Adipocyte (in vitro differentiated cells): ENCODE data around the gene EFNA5.

Experiments
- DNase-seq: peaks from one replicate; pipeline ENCODE4 v3.0.0-alpha.2; 2015; ENCODE audit warnings: low read depth
- H3K27me3 ChIP-seq: replicated peaks from 2 replicates; pipeline ENCODE4 v1.7.0; 2013; ENCODE audit warnings: mild to moderate bottlenecking, low read length, moderate library complexity; ENCODE audit not compliant: control insufficient read depth, insufficient read depth
- H3K36me3 ChIP-seq: 2 replicates; pipeline ENCODE4 v1.7.0; 2013; ENCODE audit warnings: low read length, mild to moderate bottlenecking, moderate library complexity; ENCODE audit not compliant: control insufficient read depth, insufficient read depth, severe bottlenecking
- H3K4me1 ChIP-seq: 2 replicates; pipeline ENCODE4 v1.7.0; 2013; ENCODE audit warnings: mild to moderate bottlenecking, low read length, moderate library complexity; ENCODE audit not compliant: control insufficient read depth, insufficient read depth
- H3K4me3 ChIP-seq: 2 replicates; pipeline ENCODE4 v1.7.0; 2013; ENCODE audit warnings: mild to moderate bottlenecking, low read length, moderate library complexity
- H3K9ac ChIP-seq: 2 replicates; pipeline ENCODE4 v1.7.0; 2013; ENCODE audit warnings: mild to moderate bottlenecking, low read length, moderate library complexity
- H3K9me3 ChIP-seq: 2 replicates; pipeline ENCODE4 v1.7.0; 2013; ENCODE audit warnings: mild to moderate bottlenecking, low read length, moderate library complexity; ENCODE audit not compliant: control insufficient read depth

Gene EFNA5

GRCh38 chr5:107383414-107383813 is 287.3 kb downstream of the EFNA5 start:
- Histone ChIP-seq H3K27me3 (no peaks in the 10 kb centered on the region), H3K4me1 (peaks cover 11% of the 10 kb centered on the region), H3K36me3 (no peaks in the 10 kb centered on the region), H3K9me3 (no peaks in the 10 kb centered on the region), H3K9ac (no peak overlapping the region), H3K4me3 (no peak overlapping the region)
- peak; percentile 32 for DNase-seq

- H3K4me3 ChIP-seq = no peak overlapping the region
- no peaks in the 10 kb centered on the region for H3K27me3 ChIP-seq
- DNase-seq = peak; percentile 77
- H3K4me1 ChIP-seq = peaks cover 4% of the 10 kb centered on the region
- H3K9me3 ChIP-seq = no peaks in the 10 kb centered on the region
- H3K36me3 ChIP-seq = no peaks in the 10 kb centered on the region
- no peak overlapping the region for H3K9ac ChIP-seq
Measured at GRCh38 chr5:107381189-107381856, 289.4 kb downstream of the EFNA5 start.

- H3K4me1 ChIP-seq = peaks cover 4% of the 10 kb centered on the region
- DNase-seq = no peak
- H3K36me3 ChIP-seq = no peaks in the 10 kb centered on the region
- no peak overlapping the region for H3K4me3 ChIP-seq
- H3K9me3 ChIP-seq = no peaks in the 10 kb centered on the region
- no peak overlapping the region for H3K9ac ChIP-seq
- H3K27me3 ChIP-seq = no peaks in the 10 kb centered on the region
Measured at GRCh38 chr5:107380654-107381053, 290.1 kb downstream of the EFNA5 start.

- H3K9me3 ChIP-seq = no peaks in the 10 kb centered on the region
- no peak overlapping the region for H3K4me3 ChIP-seq
- DNase-seq = no peak
- peaks cover 4% of the 10 kb centered on the region for H3K4me1 ChIP-seq
- no peaks in the 10 kb centered on the region for H3K27me3 ChIP-seq
- no peaks in the 10 kb centered on the region for H3K36me3 ChIP-seq
- H3K9ac ChIP-seq = no peak overlapping the region
Measured at GRCh38 chr5:107378218-107378899, 292.4 kb downstream of the EFNA5 start.

- H3K9me3 ChIP-seq = no peaks in the 10 kb centered on the region
- H3K9ac ChIP-seq = no peak overlapping the region
- DNase-seq = no peak
- H3K4me1 ChIP-seq = peaks cover 4% of the 10 kb centered on the region
- H3K27me3 ChIP-seq = no peaks in the 10 kb centered on the region
- H3K36me3 ChIP-seq = no peaks in the 10 kb centered on the region
- H3K4me3 ChIP-seq = no peak overlapping the region
Measured at GRCh38 chr5:107377277-107377609, 293.5 kb downstream of the EFNA5 start.

- H3K4me1 ChIP-seq = peaks cover 4% of the 10 kb centered on the region
- H3K27me3 ChIP-seq = no peaks in the 10 kb centered on the region
- no peak overlapping the region for H3K9ac ChIP-seq
- H3K36me3 ChIP-seq = no peaks in the 10 kb centered on the region
- DNase-seq = no peak
- H3K4me3 ChIP-seq = no peak overlapping the region
- H3K9me3 ChIP-seq = no peaks in the 10 kb centered on the region
Measured at GRCh38 chr5:107376546-107377276, 294.0 kb downstream of the EFNA5 start.

GRCh38 chr5:107373549-107374263 is 297.0 kb downstream of the EFNA5 start:
- Histone ChIP-seq H3K4me1 (peaks cover 14% of the 10 kb centered on the region), H3K27me3 (no peaks in the 10 kb centered on the region), H3K9me3 (no peaks in the 10 kb centered on the region), H3K4me3 (no peak overlapping the region), H3K9ac (no peak overlapping the region), H3K36me3 (no peaks in the 10 kb centered on the region)
- no peak for DNase-seq

GRCh38 chr5:107372723-107373450 is 297.9 kb downstream of the EFNA5 start:
- Histone ChIP-seq H3K27me3 (no peaks in the 10 kb centered on the region), H3K36me3 (no peaks in the 10 kb centered on the region), H3K9ac (no peak overlapping the region), H3K4me3 (no peak overlapping the region), H3K4me1 (peaks cover 10% of the 10 kb centered on the region), H3K9me3 (no peaks in the 10 kb centered on the region)
- no peak for DNase-seq

GRCh38 chr5:107370396-107370968 is 300.3 kb downstream of the EFNA5 start:
- Histone ChIP-seq H3K9ac (no peak overlapping the region), H3K36me3 (no peaks in the 10 kb centered on the region), H3K4me1 (peaks cover 10% of the 10 kb centered on the region), H3K9me3 (no peaks in the 10 kb centered on the region), H3K4me3 (no peak overlapping the region), H3K27me3 (no peaks in the 10 kb centered on the region)
- no peak for DNase-seq

GRCh38 chr5:107369622-107370021 is 301.1 kb downstream of the EFNA5 start:
- Histone ChIP-seq H3K36me3 (no peaks in the 10 kb centered on the region), H3K4me3 (no peak overlapping the region), H3K4me1 (peaks cover 10% of the 10 kb centered on the region), H3K9me3 (no peaks in the 10 kb centered on the region), H3K9ac (no peak overlapping the region), H3K27me3 (no peaks in the 10 kb centered on the region)
- no peak for DNase-seq
